B cell (primary cell): ENCODE measurements around the gene CDH2.

ENCODE experiments used
- EZH2 ChIP-seq: IDR thresholded peaks from 2 replicates; pipeline ENCODE4 v1.6.1; 2012; ENCODE audit warnings: borderline replicate concordance, low read depth, mild to moderate bottlenecking, moderate library complexity, low read length; ENCODE audit not compliant: insufficient read depth, poor library complexity, severe bottlenecking
- TF ChIP-seq, protein P1 (sequence below): fragments of 200-600 bp; IDR thresholded peaks from one replicate; pipeline ENCODE4 v1.8.0; 2022; ENCODE audit warnings: antibody characterized with exemption, mild to moderate bottlenecking

GRCh38 chr18:27966881-27967280, 210.0 kb downstream of the CDH2 start:
- TF ChIP-seq EZH2, result no peak
- TF ChIP-seq, protein P1, sequence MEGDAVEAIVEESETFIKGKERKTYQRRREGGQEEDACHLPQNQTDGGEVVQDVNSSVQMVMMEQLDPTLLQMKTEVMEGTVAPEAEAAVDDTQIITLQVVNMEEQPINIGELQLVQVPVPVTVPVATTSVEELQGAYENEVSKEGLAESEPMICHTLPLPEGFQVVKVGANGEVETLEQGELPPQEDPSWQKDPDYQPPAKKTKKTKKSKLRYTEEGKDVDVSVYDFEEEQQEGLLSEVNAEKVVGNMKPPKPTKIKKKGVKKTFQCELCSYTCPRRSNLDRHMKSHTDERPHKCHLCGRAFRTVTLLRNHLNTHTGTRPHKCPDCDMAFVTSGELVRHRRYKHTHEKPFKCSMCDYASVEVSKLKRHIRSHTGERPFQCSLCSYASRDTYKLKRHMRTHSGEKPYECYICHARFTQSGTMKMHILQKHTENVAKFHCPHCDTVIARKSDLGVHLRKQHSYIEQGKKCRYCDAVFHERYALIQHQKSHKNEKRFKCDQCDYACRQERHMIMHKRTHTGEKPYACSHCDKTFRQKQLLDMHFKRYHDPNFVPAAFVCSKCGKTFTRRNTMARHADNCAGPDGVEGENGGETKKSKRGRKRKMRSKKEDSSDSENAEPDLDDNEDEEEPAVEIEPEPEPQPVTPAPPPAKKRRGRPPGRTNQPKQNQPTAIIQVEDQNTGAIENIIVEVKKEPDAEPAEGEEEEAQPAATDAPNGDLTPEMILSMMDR, result no peak
